Measurements from ENCODE around the gene RTL3. TPM values are rescaled to one million over a fixed set of nuclear protein-coding genes. Genes with fewer than 3 reads are reported as not detected.

The RTL3 gene
- total and polyA plus RNA-seq, 5 donors from 2014 or later = not detected

DNA sequence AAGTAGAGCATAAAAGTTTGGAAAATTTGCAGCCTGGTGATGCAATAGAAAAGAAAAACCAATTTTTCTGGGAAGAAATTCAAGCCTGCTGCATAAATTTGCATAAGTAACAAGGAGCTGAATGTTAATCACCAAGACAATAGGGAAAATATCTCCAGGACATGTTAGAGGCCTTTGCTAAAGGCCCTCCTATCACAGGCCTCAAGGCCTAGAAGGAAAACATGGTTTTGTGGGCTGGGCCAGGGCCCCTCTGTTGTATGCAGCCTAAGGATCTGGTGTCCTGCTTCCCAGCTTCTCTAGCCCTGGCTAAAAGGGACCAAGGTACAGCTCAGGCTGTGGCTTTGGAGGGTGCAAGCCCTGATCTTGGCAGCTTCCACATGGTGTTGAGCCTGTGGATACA, 6.2 kb upstream of the RTL3 start:
- ATAC-seq (ENCODE audit: low read depth in 2 of 2) (no peak), DNase-seq (no peak)
- no peaks in the 10 kb centered on the region for H3K27me3 ChIP-seq (ENCODE audit: control insufficient read depth, insufficient read depth, low read length)
- no peak overlapping the region for H3K27ac ChIP-seq (ENCODE audit: insufficient read depth, low read length, poor library complexity, severe bottlenecking)
- Mint-ChIP-seq H3K27me3 (peaks cover 4% of the 10 kb centered on the region), H3K36me3 (no peaks in the 10 kb centered on the region), H3K4me1 (no peaks in the 10 kb centered on the region), H3K27ac (no peak overlapping the region), H3K4me3 (no peak overlapping the region), H3K9me3 (peaks cover 0 to 1% (median 0%) of the 10 kb centered on the region in 7 donors)
- no peaks in the 10 kb centered on the region for H3K36me3 ChIP-seq (ENCODE audit: control insufficient read depth, insufficient read depth, low read length)
- no peaks in the 10 kb centered on the region for H3K4me1 ChIP-seq (ENCODE audit: control insufficient read depth, insufficient read depth, low read length, poor library complexity, severe bottlenecking)
- no peaks in the 10 kb centered on the region for H3K9me3 ChIP-seq (ENCODE audit: control insufficient read depth in 2 of 2, low read length in 2 of 2)
- no peak overlapping the region for H3K4me3 ChIP-seq (ENCODE audit: low read depth, low read length)

DNA sequence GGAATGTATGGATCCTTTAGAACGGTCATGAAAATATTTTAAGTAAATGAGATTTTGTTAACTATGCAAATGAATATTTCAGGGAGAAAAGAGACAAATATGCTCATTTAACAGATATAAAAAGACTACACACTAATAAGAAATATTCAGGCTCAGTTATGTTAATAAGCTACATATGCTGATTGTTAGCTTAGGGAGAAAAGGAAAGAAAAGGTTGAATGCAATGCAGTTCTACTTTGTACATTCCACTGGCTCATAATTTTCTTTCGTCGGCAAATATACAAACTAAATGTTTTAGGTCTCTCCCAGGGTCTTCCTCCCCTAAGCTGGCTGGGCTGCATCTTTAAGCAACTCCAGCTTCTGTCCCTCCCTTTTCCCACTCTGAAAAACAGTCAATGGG, 2.7 kb upstream of the RTL3 start:
- Mint-ChIP-seq H3K4me1 (peaks cover 0 to 5% (median 1%) of the 10 kb centered on the region in 4 donors), H3K27ac (no peak overlapping the region), H3K36me3 (no peaks in the 10 kb centered on the region), H3K4me3 (no peak overlapping the region), H3K27me3 (no peaks in the 10 kb centered on the region), H3K9me3 (peaks cover 0 to 2% (median 0%) of the 10 kb centered on the region in 7 donors)
- H3K27me3 ChIP-seq (ENCODE audit: control insufficient read depth, insufficient read depth, low read length) = no peaks in the 10 kb centered on the region
- H3K9me3 ChIP-seq (ENCODE audit: control insufficient read depth in 2 of 2, low read length in 2 of 2) = no peaks in the 10 kb centered on the region
- no peaks in the 10 kb centered on the region for H3K36me3 ChIP-seq (ENCODE audit: control insufficient read depth, insufficient read depth, low read length)
- no peak overlapping the region for H3K4me3 ChIP-seq (ENCODE audit: low read depth, low read length)
- no peaks in the 10 kb centered on the region for H3K4me1 ChIP-seq (ENCODE audit: control insufficient read depth, insufficient read depth, low read length, poor library complexity, severe bottlenecking)
- no peak overlapping the region for H3K27ac ChIP-seq (ENCODE audit: insufficient read depth, low read length, poor library complexity, severe bottlenecking)
- no peak for ATAC-seq (ENCODE audit: low read depth in 2 of 2)
- DNase-seq = no peak

DNA sequence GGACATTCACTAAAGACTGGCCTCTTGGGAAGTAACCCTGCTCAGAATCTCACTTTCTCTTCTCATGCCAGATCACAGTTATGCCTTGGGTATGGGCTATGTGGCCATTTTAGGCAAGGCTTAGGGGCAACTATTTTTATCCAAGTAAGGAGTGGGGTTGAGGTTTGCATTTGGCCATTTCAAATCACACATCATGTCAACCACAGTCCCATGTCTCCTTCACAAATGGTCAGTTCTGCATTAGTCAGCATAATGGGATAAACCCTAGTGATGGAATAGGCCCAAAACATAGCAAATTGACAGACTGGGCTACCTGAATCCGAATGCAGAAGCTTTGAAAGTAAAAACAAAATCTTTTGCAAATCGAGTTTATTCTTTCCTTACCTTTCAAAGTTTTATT, 827 bp upstream of the RTL3 start:
- no peaks in the 10 kb centered on the region for H3K27me3 Mint-ChIP-seq
- H3K27ac Mint-ChIP-seq = no peak overlapping the region
- H3K9me3 Mint-ChIP-seq = peaks cover 0 to 2% (median 0%) of the 10 kb centered on the region in 7 donors
- DNase-seq = no peak
- ATAC-seq (ENCODE audit: low read depth in 2 of 2) = no peak
- H3K4me1 Mint-ChIP-seq = peaks cover 0 to 5% (median 1%) of the 10 kb centered on the region in 4 donors
- H3K36me3 Mint-ChIP-seq = no peaks in the 10 kb centered on the region
- H3K9me3 ChIP-seq (ENCODE audit: control insufficient read depth in 2 of 2, low read length in 2 of 2) = no peaks in the 10 kb centered on the region
- H3K36me3 ChIP-seq (ENCODE audit: control insufficient read depth, insufficient read depth, low read length) = no peaks in the 10 kb centered on the region
- no peaks in the 10 kb centered on the region for H3K27me3 ChIP-seq (ENCODE audit: control insufficient read depth, insufficient read depth, low read length)
- no peak overlapping the region for H3K4me3 Mint-ChIP-seq
- H3K4me3 ChIP-seq (ENCODE audit: low read depth, low read length) = no peak overlapping the region
- H3K27ac ChIP-seq (ENCODE audit: insufficient read depth, low read length, poor library complexity, severe bottlenecking) = no peak overlapping the region
- no peaks in the 10 kb centered on the region for H3K4me1 ChIP-seq (ENCODE audit: control insufficient read depth, insufficient read depth, low read length, poor library complexity, severe bottlenecking)

DNA sequence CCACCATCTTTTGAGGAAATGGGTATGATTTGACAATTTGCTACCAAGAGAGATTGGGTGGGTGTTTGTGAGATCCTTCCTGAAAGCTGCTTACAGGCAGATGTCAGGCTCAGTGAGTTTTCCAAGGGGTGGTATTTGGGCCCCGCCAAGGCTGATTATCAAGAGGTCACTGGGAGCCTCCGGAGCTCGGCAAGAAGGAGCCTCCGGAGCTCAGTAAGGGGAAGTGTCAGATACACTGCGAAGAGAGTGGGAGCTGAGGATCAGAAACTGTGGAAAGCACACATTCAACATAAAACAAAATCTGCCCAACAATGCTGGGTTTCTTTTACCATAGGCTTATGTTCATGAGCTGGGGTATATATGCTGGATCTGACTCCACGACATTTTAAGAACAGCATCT, 714 bp downstream of the RTL3 start:
- Mint-ChIP-seq H3K36me3 (no peaks in the 10 kb centered on the region), H3K4me1 (peaks cover 0 to 5% (median 1%) of the 10 kb centered on the region in 4 donors), H3K27me3 (no peaks in the 10 kb centered on the region), H3K27ac (peak overlapping the region in 1 of 3 donors; percentile 71), H3K9me3 (peaks cover 0 to 2% (median 0%) of the 10 kb centered on the region in 7 donors), H3K4me3 (no peak overlapping the region)
- H3K9me3 ChIP-seq (ENCODE audit: control insufficient read depth in 2 of 2, low read length in 2 of 2) = no peaks in the 10 kb centered on the region
- H3K4me3 ChIP-seq (ENCODE audit: low read depth, low read length) = no peak overlapping the region
- H3K27ac ChIP-seq (ENCODE audit: insufficient read depth, low read length, poor library complexity, severe bottlenecking) = no peak overlapping the region
- no peak for ATAC-seq (ENCODE audit: low read depth in 2 of 2)
- no peaks in the 10 kb centered on the region for H3K36me3 ChIP-seq (ENCODE audit: control insufficient read depth, insufficient read depth, low read length)
- H3K27me3 ChIP-seq (ENCODE audit: control insufficient read depth, insufficient read depth, low read length) = no peaks in the 10 kb centered on the region
- DNase-seq = no peak
- H3K4me1 ChIP-seq (ENCODE audit: control insufficient read depth, insufficient read depth, low read length, poor library complexity, severe bottlenecking) = peaks cover under 1% of the 10 kb centered on the region

DNA sequence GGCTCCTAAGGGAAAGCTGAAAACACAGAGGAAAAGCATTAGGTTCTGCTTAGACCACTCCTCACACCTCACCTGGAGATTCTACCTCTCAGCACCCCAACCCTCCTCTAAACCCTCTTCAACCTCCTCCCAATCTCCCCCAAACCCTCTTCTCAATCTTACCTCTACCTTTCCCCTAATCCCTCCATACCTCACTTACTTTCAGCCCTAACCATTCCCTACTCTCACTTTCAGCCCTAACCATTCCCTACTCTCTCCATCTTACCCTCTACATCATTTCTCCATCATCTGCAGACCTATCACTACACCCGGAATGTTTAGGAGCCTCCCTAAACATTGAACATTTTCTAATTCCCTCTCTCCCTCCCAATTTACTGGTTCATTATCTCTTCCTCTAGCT, 3.5 kb downstream of the RTL3 start:
- Histone ChIP-seq H3K4me3 (ENCODE audit: low read depth, low read length) (no peak overlapping the region), H3K36me3 (ENCODE audit: control insufficient read depth, insufficient read depth, low read length) (no peaks in the 10 kb centered on the region), H3K27me3 (ENCODE audit: control insufficient read depth, insufficient read depth, low read length) (no peaks in the 10 kb centered on the region), H3K9me3 (ENCODE audit: control insufficient read depth in 2 of 2, low read length in 2 of 2) (no peaks in the 10 kb centered on the region), H3K4me1 (ENCODE audit: control insufficient read depth, insufficient read depth, low read length, poor library complexity, severe bottlenecking) (peaks cover 9% of the 10 kb centered on the region), H3K27ac (ENCODE audit: insufficient read depth, low read length, poor library complexity, severe bottlenecking) (no peak overlapping the region)
- ATAC-seq (ENCODE audit: low read depth in 2 of 2) (no peak), DNase-seq (no peak)
- no peak overlapping the region for H3K4me3 Mint-ChIP-seq
- H3K27ac Mint-ChIP-seq = no peak overlapping the region
- peaks cover 4 to 18% (median 10%) of the 10 kb centered on the region in 4 donors for H3K4me1 Mint-ChIP-seq
- no peaks in the 10 kb centered on the region for H3K27me3 Mint-ChIP-seq
- H3K36me3 Mint-ChIP-seq = no peaks in the 10 kb centered on the region
- peaks cover 0 to 2% (median 0%) of the 10 kb centered on the region in 7 donors for H3K9me3 Mint-ChIP-seq

DNA sequence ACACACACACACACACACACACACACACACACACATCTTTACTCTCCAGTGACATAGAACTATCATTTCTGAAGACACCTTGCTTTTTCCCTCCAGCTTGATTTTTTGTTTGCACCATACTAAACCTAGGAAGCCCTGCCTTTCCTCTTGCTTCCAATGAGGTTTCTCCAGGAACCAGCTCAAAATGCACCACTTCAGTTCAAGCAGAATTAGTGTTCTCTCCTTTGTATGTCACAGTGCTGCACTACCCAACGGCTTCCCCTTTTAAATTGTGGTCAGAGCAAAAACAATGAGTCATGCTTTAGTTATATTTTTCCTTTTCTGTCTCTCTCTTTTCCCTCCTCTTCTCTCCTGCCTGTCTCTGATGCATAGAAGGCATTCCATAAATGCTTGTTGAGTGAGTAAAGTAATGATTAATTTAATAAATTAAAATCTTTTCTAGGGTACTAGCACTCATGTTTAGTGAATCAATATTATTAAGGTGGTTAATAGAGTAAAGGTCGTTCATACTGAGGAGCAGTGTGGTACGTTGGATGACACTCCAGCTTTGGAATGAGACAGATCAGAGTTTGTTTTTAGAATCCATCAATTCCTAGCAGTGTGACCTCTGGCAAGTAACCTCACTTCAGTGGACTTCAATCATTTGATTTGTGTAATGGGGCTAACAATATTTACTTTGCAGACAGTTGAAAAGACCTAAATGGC, 5.9 kb downstream of the RTL3 start:
- Histone ChIP-seq H3K4me1 (ENCODE audit: control insufficient read depth, insufficient read depth, low read length, poor library complexity, severe bottlenecking) (peaks cover 13% of the 10 kb centered on the region), H3K9me3 (ENCODE audit: control insufficient read depth in 2 of 2, low read length in 2 of 2) (no peaks in the 10 kb centered on the region), H3K36me3 (ENCODE audit: control insufficient read depth, insufficient read depth, low read length) (no peaks in the 10 kb centered on the region), H3K4me3 (ENCODE audit: low read depth, low read length) (no peak overlapping the region), H3K27ac (ENCODE audit: insufficient read depth, low read length, poor library complexity, severe bottlenecking) (no peak overlapping the region), H3K27me3 (ENCODE audit: control insufficient read depth, insufficient read depth, low read length) (no peaks in the 10 kb centered on the region)
- peak overlapping the region in 1 of 4 donors; percentile 31 for H3K4me3 Mint-ChIP-seq
- H3K4me1 Mint-ChIP-seq = peaks cover 4 to 17% (median 11%) of the 10 kb centered on the region in 4 donors
- DNase-seq (peak in 1 of 3 donors; percentile 23), ATAC-seq (ENCODE audit: low read depth in 2 of 2) (no peak)
- no peaks in the 10 kb centered on the region for H3K27me3 Mint-ChIP-seq
- H3K36me3 Mint-ChIP-seq = no peaks in the 10 kb centered on the region
- H3K27ac Mint-ChIP-seq = no peak overlapping the region
- H3K9me3 Mint-ChIP-seq = peaks cover 0 to under 1% (median 0%) of the 10 kb centered on the region in 7 donors

DNA sequence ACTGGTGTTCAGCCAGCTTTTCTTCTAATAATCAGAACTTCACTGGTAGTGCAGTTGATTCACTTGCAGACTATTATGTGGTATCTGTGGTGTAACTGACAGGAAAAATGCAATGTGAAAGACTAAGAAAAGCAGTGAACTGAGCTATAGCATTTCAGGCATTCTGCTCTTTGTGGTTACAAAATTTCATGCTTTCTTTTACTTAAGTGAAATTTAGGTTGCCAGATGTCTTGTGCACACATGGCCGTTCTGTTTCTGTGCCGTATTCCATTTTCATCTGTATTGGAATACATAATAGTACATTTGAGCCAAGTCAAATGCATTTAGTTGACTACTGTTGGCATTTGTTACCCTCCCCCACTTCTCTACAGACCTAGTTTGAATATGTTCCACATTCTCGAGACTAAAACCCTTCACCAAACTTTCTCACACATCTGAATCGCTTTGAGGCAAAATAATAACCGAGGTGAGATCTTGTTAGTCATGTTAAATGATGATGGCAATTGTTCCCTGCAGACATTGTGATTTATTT, 8.2 kb downstream of the RTL3 start:
- no peaks in the 10 kb centered on the region for H3K9me3 ChIP-seq (ENCODE audit: control insufficient read depth in 2 of 2, low read length in 2 of 2)
- H3K27me3 ChIP-seq (ENCODE audit: control insufficient read depth, insufficient read depth, low read length) = no peaks in the 10 kb centered on the region
- H3K27ac ChIP-seq (ENCODE audit: insufficient read depth, low read length, poor library complexity, severe bottlenecking) = no peak overlapping the region
- no peaks in the 10 kb centered on the region for H3K36me3 ChIP-seq (ENCODE audit: control insufficient read depth, insufficient read depth, low read length)
- ATAC-seq (ENCODE audit: low read depth in 2 of 2) (peak; percentile 46 to 52), DNase-seq (peak in 1 of 3 donors; percentile 30)
- Mint-ChIP-seq H3K27me3 (no peaks in the 10 kb centered on the region), H3K4me3 (peak overlapping the region in 2 of 4 donors; percentile 8 to 14), H3K4me1 (peaks cover 4 to 17% (median 10%) of the 10 kb centered on the region in 4 donors), H3K9me3 (peaks cover 0 to 6% (median 3%) of the 10 kb centered on the region in 7 donors), H3K27ac (peak overlapping the region in 1 of 3 donors; percentile 14), H3K36me3 (no peaks in the 10 kb centered on the region)
- H3K4me3 ChIP-seq (ENCODE audit: low read depth, low read length) = peak overlapping the region; percentile 56
- H3K4me1 ChIP-seq (ENCODE audit: control insufficient read depth, insufficient read depth, low read length, poor library complexity, severe bottlenecking) = peaks cover 13% of the 10 kb centered on the region

DNA sequence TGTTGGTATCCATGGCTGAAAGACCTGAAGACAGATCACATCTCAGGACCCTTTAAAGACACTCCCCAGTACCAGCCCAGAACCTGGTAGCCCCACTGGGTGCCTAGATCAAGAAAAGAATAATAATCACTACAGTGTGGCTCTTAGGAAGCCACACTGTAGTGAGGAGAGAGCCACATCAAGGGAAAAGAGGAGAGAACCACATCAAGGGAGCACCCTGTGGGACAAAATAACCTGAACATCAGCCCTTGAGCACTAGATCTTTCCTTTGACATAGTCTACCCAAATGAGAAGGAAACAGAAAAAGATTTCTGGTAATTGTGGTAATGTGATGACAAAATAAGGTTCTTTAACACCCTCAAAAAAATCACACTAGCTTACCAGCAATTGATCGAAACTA, 15.3 kb downstream of the RTL3 start:
- peaks cover 0 to 16% (median 4%) of the 10 kb centered on the region in 7 donors for H3K9me3 Mint-ChIP-seq
- Histone ChIP-seq H3K27ac (ENCODE audit: insufficient read depth, low read length, poor library complexity, severe bottlenecking) (no peak overlapping the region), H3K9me3 (ENCODE audit: control insufficient read depth in 2 of 2, low read length in 2 of 2) (peaks cover 3 to 6% of the 10 kb centered on the region in 2 experiments), H3K4me3 (ENCODE audit: low read depth, low read length) (no peak overlapping the region), H3K27me3 (ENCODE audit: control insufficient read depth, insufficient read depth, low read length) (no peaks in the 10 kb centered on the region), H3K36me3 (ENCODE audit: control insufficient read depth, insufficient read depth, low read length) (no peaks in the 10 kb centered on the region), H3K4me1 (ENCODE audit: control insufficient read depth, insufficient read depth, low read length, poor library complexity, severe bottlenecking) (no peaks in the 10 kb centered on the region)
- DNase-seq (no peak), ATAC-seq (ENCODE audit: low read depth in 2 of 2) (no peak)
- H3K27ac Mint-ChIP-seq = no peak overlapping the region
- no peaks in the 10 kb centered on the region for H3K27me3 Mint-ChIP-seq
- no peaks in the 10 kb centered on the region for H3K36me3 Mint-ChIP-seq
- no peak overlapping the region for H3K4me3 Mint-ChIP-seq
- H3K4me1 Mint-ChIP-seq = peaks cover 0 to 9% (median 1%) of the 10 kb centered on the region in 4 donors
